Caco-2 (cell line): ENCODE results near the gene ASB9. TPM values are rescaled to one million over a fixed set of nuclear protein-coding genes. Genes with fewer than 3 reads are reported as not detected.
A peak's percentile ranks its signal among the peaks of the same experiment; 100 is the strongest.

ENCODE experiments used
- BruUV-seq: library from RNA; stranded (reverse); fragments of 400-500 nt; replicated peaks from 2 replicates; lab custom pipeline; 2021; lab: Mats Ljungman, UMichigan
- CTCF ChIA-PET: fragments of 300-600 bp; sonication (Branson Sonifier 250); formaldehyde crosslinking; loops from one replicate; lab custom pipeline; 2022; ENCODE audit warnings: antibody characterized with exemption; lab: Charles Lee
- POLR2A ChIA-PET: fragments of 300-600 bp; sonication (Branson Sonifier 250); formaldehyde crosslinking; loops from one replicate; lab custom pipeline; 2022; ENCODE audit warnings: antibody characterized with exemption; lab: Charles Lee
- DNase-seq, 2 experiments: peaks; one replicate each; pipeline versions ENCODE4 v3.0.0 to v3.0.0-alpha.2; 2020 to 2022
- H3K27me3 ChIP-seq: replicated peaks from 2 replicates; pipeline ENCODE4 v1.6.0; 2011; ENCODE audit warnings: low read length; ENCODE audit not compliant: control insufficient read depth, insufficient read depth
- H3K36me3 ChIP-seq: 2 replicates; pipeline ENCODE4 v1.5.1; 2011; ENCODE audit warnings: low read length; ENCODE audit not compliant: control insufficient read depth, insufficient read depth
- H3K4me1 ChIP-seq: fragments of 250-450 bp; sonication (Bioruptor Pico); 2 replicates; pipeline ENCODE4 v1.5.1; 2020; ENCODE audit warnings: mild to moderate bottlenecking
- H3K4me3 ChIP-seq: 2 replicates; pipeline ENCODE4 v1.5.1; 2011; ENCODE audit warnings: low read depth, mild to moderate bottlenecking, control low read depth, low read length
- H3K9me3 ChIP-seq: fragments of 250-450 bp; sonication (Bioruptor Pico); 2 replicates; pipeline ENCODE4 v1.5.1; 2020; ENCODE audit warnings: mild to moderate bottlenecking, moderate library complexity
- H3K27ac Mint-ChIP-seq: one replicate; pipeline ENCODE4 v1.8.0; 2022; ENCODE audit warnings: mixed read lengths; ENCODE audit not compliant: unreplicated experiment
- H3K27me3 Mint-ChIP-seq: one replicate; pipeline ENCODE4 v1.8.0; 2022; ENCODE audit warnings: mixed read lengths; ENCODE audit not compliant: insufficient read depth, unreplicated experiment
- H3K36me3 Mint-ChIP-seq: one replicate; pipeline ENCODE4 v1.8.0; 2022; ENCODE audit warnings: mild to moderate bottlenecking, mixed read lengths; ENCODE audit not compliant: insufficient read depth, unreplicated experiment
- H3K4me1 Mint-ChIP-seq: one replicate; pipeline ENCODE4 v1.8.0; 2022; ENCODE audit warnings: low read depth, mixed read lengths; ENCODE audit not compliant: unreplicated experiment
- H3K4me3 Mint-ChIP-seq: one replicate; pipeline ENCODE4 v1.8.0; 2022; ENCODE audit warnings: mild to moderate bottlenecking, moderate library complexity, mixed read lengths; ENCODE audit not compliant: unreplicated experiment
- H3K9me3 Mint-ChIP-seq: one replicate; pipeline ENCODE4 v1.8.0; 2022; ENCODE audit warnings: mixed read lengths; ENCODE audit not compliant: unreplicated experiment
- CTCF ChIP-seq, 2 experiments: fragments of 200-600 bp in 1 of 2; IDR thresholded peaks; 1 replicate in 1 of 2; 2 replicates in 1 of 2; pipeline versions ENCODE4 v1.5.1 to v1.8.0; 2011 to 2022; ENCODE audit warnings: antibody characterized with exemption in 1 of 2, control low read depth in 1 of 2, inconsistent platforms in 1 of 2, low read depth in 1 of 2, low read length in 1 of 2, mild to moderate bottlenecking in 1 of 2, moderate library complexity in 1 of 2; ENCODE audit not compliant: insufficient read depth in 1 of 2, severe bottlenecking in 1 of 2, unreplicated experiment in 1 of 2
- intact Hi-C: fragments of 100-400 bp; cut with micrococcal nuclease; formaldehyde crosslinking; loops from one replicate; pipeline ENCODE4 v1.10.0; 2022; ENCODE audit not compliant: unreplicated experiment
- total RNA-seq: library from RNA; stranded (reverse); gene quantifications from 2 replicates; pipeline ENCODE4 v1.2.3, GENCODE V29; 2022

Gene ASB9
- total RNA-seq, 1 experiment from 2014 or later, result 4.6 TPM

- H3K4me1 Mint-ChIP-seq, result peaks cover 5% of the 10 kb centered on the region
- no peak for DNase-seq
- H3K9me3 ChIP-seq, result no peaks in the 10 kb centered on the region
- H3K4me1 ChIP-seq, result peaks cover 8% of the 10 kb centered on the region; the same call in 1 of the 2 replicates
- TF ChIP-seq CTCF (IDR thresholded peaks at IDR 0.05; ENCODE audit: insufficient read depth in 1 of 2, low read depth in 1 of 2, low read length in 1 of 2, severe bottlenecking in 1 of 2, unreplicated experiment in 1 of 2), result no peak
- ChIA-PET POLR2A (no interaction called here), CTCF (no interaction called here)
- H3K27me3 Mint-ChIP-seq, result no peaks in the 10 kb centered on the region
- H3K36me3 ChIP-seq, result no peaks in the 10 kb centered on the region
- H3K36me3 Mint-ChIP-seq, result no peaks in the 10 kb centered on the region
- BruUV-seq, result no TSS peak
- no peaks in the 10 kb centered on the region for H3K9me3 Mint-ChIP-seq
- no peak overlapping the region for H3K27ac Mint-ChIP-seq
- intact Hi-C loops, result no loop called here
- H3K27me3 ChIP-seq, result no peaks in the 10 kb centered on the region
- no peak overlapping the region for H3K4me3 ChIP-seq
- no peak overlapping the region for H3K4me3 Mint-ChIP-seq
Measured at GRCh38 chrX:15301924-15302323, 32.0 kb upstream of the ASB9 start.

- H3K4me3 ChIP-seq, result no peak overlapping the region
- ChIA-PET CTCF (interaction anchor here (0.6 kb wide), 3 partner anchors 9 to 30 kb away, joined by 3 to 5 read pairs (median 3); partner anchors contain the start of gene ASB9), POLR2A (no interaction called here)
- H3K4me3 Mint-ChIP-seq, result peak overlapping the region; percentile 57
- no peaks in the 10 kb centered on the region for H3K27me3 ChIP-seq
- peaks cover 8% of the 10 kb centered on the region; the same call in 1 of the 2 replicates for H3K4me1 ChIP-seq
- H3K36me3 Mint-ChIP-seq, result no peaks in the 10 kb centered on the region
- peak in 1 of 2 experiments; percentile 4 for DNase-seq
- H3K9me3 Mint-ChIP-seq, result no peaks in the 10 kb centered on the region
- H3K4me1 Mint-ChIP-seq, result peaks cover 5% of the 10 kb centered on the region
- BruUV-seq, result no TSS peak
- intact Hi-C loops, result loop anchor here (1.0 kb wide), 1 partner anchor 43 kb away; no protein-coding TSS in a partner anchor
- H3K36me3 ChIP-seq, result no peaks in the 10 kb centered on the region
- H3K27ac Mint-ChIP-seq, result no peak overlapping the region
- peak; percentile 21 to 30 for TF ChIP-seq CTCF (IDR thresholded peaks at IDR 0.05; ENCODE audit: insufficient read depth in 1 of 2, low read depth in 1 of 2, low read length in 1 of 2, severe bottlenecking in 1 of 2, unreplicated experiment in 1 of 2)
- H3K9me3 ChIP-seq, result no peaks in the 10 kb centered on the region
- no peaks in the 10 kb centered on the region for H3K27me3 Mint-ChIP-seq
Measured at GRCh38 chrX:15299941-15300851, 30.3 kb upstream of the ASB9 start.

GRCh38 chrX:15298780-15299179 is 28.9 kb upstream of the ASB9 start:
- no peak for TF ChIP-seq CTCF (IDR thresholded peaks at IDR 0.05; ENCODE audit: insufficient read depth in 1 of 2, low read depth in 1 of 2, low read length in 1 of 2, severe bottlenecking in 1 of 2, unreplicated experiment in 1 of 2)
- no peak for DNase-seq
- H3K4me3 ChIP-seq, result no peak overlapping the region
- no peak overlapping the region for H3K27ac Mint-ChIP-seq
- BruUV-seq, result no TSS peak
- no peaks in the 10 kb centered on the region for H3K27me3 ChIP-seq
- no peaks in the 10 kb centered on the region for H3K36me3 ChIP-seq
- no peaks in the 10 kb centered on the region for H3K27me3 Mint-ChIP-seq
- no peak overlapping the region for H3K4me3 Mint-ChIP-seq
- no peaks in the 10 kb centered on the region for H3K9me3 ChIP-seq
- no peaks in the 10 kb centered on the region for H3K36me3 Mint-ChIP-seq
- intact Hi-C loops, result no loop called here
- H3K4me1 ChIP-seq, result peaks cover 8% of the 10 kb centered on the region; the same call in 1 of the 2 replicates
- H3K4me1 Mint-ChIP-seq, result peaks cover 5% of the 10 kb centered on the region
- ChIA-PET CTCF (no interaction called here), POLR2A (no interaction called here)
- no peaks in the 10 kb centered on the region for H3K9me3 Mint-ChIP-seq
